ENCODE measurements around the gene CHI3L1.

DNA sequence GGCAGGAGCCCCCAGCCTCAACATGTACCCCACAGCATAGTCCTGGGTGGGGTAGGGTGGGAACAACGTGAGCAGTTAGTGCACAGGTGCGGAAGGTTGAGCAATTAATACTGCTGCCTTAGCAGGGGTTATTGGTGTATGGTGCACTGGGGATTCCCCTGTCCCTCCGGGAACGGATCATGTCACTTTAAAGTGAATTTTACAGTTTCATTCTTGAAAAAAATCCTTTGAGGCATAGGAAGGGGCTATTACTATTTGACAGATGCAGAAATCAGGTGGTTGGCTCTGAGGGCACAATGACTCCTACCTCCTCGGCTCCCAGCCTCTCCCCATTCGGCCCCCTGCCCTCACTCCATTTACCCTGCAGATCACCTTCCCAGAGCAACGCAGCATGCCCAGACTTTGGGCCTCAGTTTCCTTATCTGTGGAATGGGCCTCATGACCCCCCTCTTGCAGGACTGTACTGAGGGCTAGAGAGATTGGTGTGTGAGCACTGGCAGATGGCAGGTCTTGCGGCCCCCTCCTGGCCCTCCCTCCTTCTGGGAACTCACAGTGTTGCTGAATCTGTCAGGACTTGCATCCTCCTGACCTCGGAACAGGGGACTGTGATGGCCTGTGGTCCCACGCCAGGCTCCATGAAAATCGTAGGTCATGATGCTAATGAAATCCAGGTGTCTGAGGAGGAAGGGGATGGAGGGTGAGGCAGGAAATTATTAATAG lies 5.7 kb downstream of the CHI3L1 start:
- TF ChIP-seq, protein P1, sequence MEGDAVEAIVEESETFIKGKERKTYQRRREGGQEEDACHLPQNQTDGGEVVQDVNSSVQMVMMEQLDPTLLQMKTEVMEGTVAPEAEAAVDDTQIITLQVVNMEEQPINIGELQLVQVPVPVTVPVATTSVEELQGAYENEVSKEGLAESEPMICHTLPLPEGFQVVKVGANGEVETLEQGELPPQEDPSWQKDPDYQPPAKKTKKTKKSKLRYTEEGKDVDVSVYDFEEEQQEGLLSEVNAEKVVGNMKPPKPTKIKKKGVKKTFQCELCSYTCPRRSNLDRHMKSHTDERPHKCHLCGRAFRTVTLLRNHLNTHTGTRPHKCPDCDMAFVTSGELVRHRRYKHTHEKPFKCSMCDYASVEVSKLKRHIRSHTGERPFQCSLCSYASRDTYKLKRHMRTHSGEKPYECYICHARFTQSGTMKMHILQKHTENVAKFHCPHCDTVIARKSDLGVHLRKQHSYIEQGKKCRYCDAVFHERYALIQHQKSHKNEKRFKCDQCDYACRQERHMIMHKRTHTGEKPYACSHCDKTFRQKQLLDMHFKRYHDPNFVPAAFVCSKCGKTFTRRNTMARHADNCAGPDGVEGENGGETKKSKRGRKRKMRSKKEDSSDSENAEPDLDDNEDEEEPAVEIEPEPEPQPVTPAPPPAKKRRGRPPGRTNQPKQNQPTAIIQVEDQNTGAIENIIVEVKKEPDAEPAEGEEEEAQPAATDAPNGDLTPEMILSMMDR (IDR thresholded peaks at IDR 0.05; ENCODE audit: borderline replicate concordance, extremely low read depth, low read length, poor library complexity, severe bottlenecking): no peak
- no peak for TF ChIP-seq EZH2 (IDR thresholded peaks at IDR 0.05; ENCODE audit: borderline replicate concordance, low read depth, low read length, severe bottlenecking)

Data from DND-41 (cell line).